Breast epithelium (tissue), 3 donors: ENCODE results near the gene ZNF462.

Source experiments
- POLR2AphosphoS5 ChIP-seq, 3 donors: sonication (generic); formaldehyde crosslinking; IDR thresholded peaks; one replicate each; pipeline ENCODE4 v1.6.1; 2017; ENCODE audit warnings: antibody characterized with exemption in 3 of 3
- TF ChIP-seq, protein P1 (sequence below), 3 donors: fragments of 450-650 bp; IDR thresholded peaks; one replicate each; pipeline ENCODE4 v1.5.1; 2016 to 2017; ENCODE audit warnings: antibody characterized with exemption in 3 of 3, mild to moderate bottlenecking in 3 of 3, moderate library complexity in 3 of 3

DNA sequence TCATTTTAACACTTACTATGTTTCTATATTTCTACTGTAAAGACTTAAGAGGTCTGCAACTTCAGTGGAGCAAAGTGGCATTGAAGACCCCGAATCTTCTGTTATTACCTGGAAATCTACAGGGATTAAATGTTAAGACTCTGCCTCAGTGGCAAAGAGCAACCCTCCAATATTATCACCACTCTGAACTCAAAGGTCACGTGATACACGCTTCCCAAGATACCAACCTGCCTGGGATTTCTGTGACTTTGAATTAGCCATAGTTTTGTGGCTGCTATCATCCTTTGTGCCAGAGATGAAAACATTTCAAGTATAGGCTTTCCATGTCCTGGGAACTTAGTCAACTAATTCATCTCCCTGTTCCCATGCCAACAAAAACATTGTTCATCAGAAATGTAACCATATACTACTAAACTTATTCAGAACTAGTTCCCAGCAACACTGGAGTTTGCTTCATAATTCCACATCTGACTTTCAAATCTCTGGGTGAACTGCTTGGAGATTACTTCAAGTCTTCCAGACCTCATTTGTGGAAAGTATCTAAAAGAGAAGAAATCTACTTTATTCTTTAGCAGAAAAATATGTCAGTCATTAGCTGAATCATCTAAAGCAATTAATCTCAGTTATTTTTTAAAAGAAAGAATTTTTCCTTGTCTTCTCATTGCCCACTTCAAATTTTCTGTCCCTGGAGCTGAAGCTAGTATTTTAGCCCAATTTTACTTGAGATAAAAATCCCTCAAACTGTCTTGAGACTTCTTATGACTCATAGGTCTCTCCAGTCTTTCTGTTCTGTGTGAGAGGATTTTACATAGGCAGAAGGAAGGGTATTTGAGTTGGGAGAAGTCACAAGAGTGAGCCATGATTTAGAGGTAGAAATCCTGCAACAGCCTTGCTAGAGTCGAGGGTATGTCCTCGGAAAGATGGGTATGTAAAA lies 83.0 kb downstream of the ZNF462 start:
- TF ChIP-seq, protein P1, sequence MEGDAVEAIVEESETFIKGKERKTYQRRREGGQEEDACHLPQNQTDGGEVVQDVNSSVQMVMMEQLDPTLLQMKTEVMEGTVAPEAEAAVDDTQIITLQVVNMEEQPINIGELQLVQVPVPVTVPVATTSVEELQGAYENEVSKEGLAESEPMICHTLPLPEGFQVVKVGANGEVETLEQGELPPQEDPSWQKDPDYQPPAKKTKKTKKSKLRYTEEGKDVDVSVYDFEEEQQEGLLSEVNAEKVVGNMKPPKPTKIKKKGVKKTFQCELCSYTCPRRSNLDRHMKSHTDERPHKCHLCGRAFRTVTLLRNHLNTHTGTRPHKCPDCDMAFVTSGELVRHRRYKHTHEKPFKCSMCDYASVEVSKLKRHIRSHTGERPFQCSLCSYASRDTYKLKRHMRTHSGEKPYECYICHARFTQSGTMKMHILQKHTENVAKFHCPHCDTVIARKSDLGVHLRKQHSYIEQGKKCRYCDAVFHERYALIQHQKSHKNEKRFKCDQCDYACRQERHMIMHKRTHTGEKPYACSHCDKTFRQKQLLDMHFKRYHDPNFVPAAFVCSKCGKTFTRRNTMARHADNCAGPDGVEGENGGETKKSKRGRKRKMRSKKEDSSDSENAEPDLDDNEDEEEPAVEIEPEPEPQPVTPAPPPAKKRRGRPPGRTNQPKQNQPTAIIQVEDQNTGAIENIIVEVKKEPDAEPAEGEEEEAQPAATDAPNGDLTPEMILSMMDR (IDR thresholded peaks at IDR 0.05), result no peak
- TF ChIP-seq POLR2AphosphoS5 (IDR thresholded peaks at IDR 0.05), result no peak
